ENCODE measurements around the gene THRB.

The THRB gene

GRCh38 chr3:24288496-24289236 is 206.0 kb downstream of the THRB start:
- DNase-seq: no peak
- H3K27me3 Mint-ChIP-seq (ENCODE audit: low read depth, poor library complexity): no peaks in the 10 kb centered on the region
- no peak overlapping the region for H3K27ac Mint-ChIP-seq
- H3K4me3 Mint-ChIP-seq: no peak overlapping the region
- no peaks in the 10 kb centered on the region for H3K4me1 Mint-ChIP-seq
- H3K36me3 Mint-ChIP-seq (ENCODE audit: low read depth): no peaks in the 10 kb centered on the region
- TF ChIP-seq, protein P1, sequence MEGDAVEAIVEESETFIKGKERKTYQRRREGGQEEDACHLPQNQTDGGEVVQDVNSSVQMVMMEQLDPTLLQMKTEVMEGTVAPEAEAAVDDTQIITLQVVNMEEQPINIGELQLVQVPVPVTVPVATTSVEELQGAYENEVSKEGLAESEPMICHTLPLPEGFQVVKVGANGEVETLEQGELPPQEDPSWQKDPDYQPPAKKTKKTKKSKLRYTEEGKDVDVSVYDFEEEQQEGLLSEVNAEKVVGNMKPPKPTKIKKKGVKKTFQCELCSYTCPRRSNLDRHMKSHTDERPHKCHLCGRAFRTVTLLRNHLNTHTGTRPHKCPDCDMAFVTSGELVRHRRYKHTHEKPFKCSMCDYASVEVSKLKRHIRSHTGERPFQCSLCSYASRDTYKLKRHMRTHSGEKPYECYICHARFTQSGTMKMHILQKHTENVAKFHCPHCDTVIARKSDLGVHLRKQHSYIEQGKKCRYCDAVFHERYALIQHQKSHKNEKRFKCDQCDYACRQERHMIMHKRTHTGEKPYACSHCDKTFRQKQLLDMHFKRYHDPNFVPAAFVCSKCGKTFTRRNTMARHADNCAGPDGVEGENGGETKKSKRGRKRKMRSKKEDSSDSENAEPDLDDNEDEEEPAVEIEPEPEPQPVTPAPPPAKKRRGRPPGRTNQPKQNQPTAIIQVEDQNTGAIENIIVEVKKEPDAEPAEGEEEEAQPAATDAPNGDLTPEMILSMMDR (IDR thresholded peaks at IDR 0.05): no peak
- no peaks in the 10 kb centered on the region for H3K9me3 Mint-ChIP-seq

- H3K9me3 Mint-ChIP-seq: no peaks in the 10 kb centered on the region
- no peaks in the 10 kb centered on the region for H3K36me3 Mint-ChIP-seq (ENCODE audit: low read depth)
- H3K27me3 Mint-ChIP-seq (ENCODE audit: low read depth, poor library complexity): no peaks in the 10 kb centered on the region
- no peak overlapping the region for H3K27ac Mint-ChIP-seq
- no peaks in the 10 kb centered on the region for H3K4me1 Mint-ChIP-seq
- H3K4me3 Mint-ChIP-seq: no peak overlapping the region
- no peak for DNase-seq
- TF ChIP-seq, protein P1 (IDR thresholded peaks at IDR 0.05): no peak
These were observed 206.7 kb downstream of the THRB start for GRCh38 chr3:24287755-24288450.

GRCh38 chr3:24286405-24286804 is 208.2 kb downstream of the THRB start:
- H3K36me3 Mint-ChIP-seq (ENCODE audit: low read depth): no peaks in the 10 kb centered on the region
- H3K4me1 Mint-ChIP-seq: no peaks in the 10 kb centered on the region
- H3K27me3 Mint-ChIP-seq (ENCODE audit: low read depth, poor library complexity): peaks cover under 1% of the 10 kb centered on the region

DNA sequence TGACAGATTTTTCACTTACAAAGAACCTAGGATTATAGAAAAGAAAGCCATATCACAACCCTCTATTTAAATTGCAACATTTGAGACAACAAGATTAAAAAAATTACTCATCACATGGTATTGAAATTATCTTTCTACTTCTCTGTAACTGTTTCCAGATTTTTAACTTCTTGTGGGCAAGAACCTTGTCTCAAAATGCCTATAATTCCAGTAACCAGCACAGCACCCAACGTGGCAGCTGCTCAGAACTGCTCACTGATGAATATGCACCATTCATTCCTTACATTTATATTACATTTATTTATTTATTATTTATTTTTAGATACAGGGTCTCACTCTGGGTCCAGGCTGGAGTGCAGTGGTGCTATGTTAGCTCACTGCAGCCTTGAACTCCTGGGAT is 216.1 kb downstream of the THRB start:
- Mint-ChIP-seq H3K36me3 (ENCODE audit: low read depth) (no peaks in the 10 kb centered on the region), H3K4me1 (no peaks in the 10 kb centered on the region), H3K4me3 (no peak overlapping the region), H3K9me3 (peaks cover 3% of the 10 kb centered on the region), H3K27ac (no peak overlapping the region), H3K27me3 (ENCODE audit: low read depth, poor library complexity) (peaks cover 6% of the 10 kb centered on the region)
- TF ChIP-seq, protein P1 (IDR thresholded peaks at IDR 0.05): no peak
- DNase-seq: no peak

More at GRCh38 chr3:24286405-24286804, 208.2 kb downstream of the THRB start:
- DNase-seq: no peak
- Mint-ChIP-seq H3K4me3 (no peak overlapping the region), H3K9me3 (peaks cover under 1% of the 10 kb centered on the region), H3K27ac (no peak overlapping the region)
- TF ChIP-seq, protein P1 (IDR thresholded peaks at IDR 0.05): no peak

- H3K9me3 Mint-ChIP-seq: no peaks in the 10 kb centered on the region
- TF ChIP-seq, protein P1 (IDR thresholded peaks at IDR 0.05): no peak
- peaks cover 11% of the 10 kb centered on the region for H3K4me1 Mint-ChIP-seq
- H3K27ac Mint-ChIP-seq: no peak overlapping the region
- peaks cover 8% of the 10 kb centered on the region for H3K27me3 Mint-ChIP-seq (ENCODE audit: low read depth, poor library complexity)
- no peaks in the 10 kb centered on the region for H3K36me3 Mint-ChIP-seq (ENCODE audit: low read depth)
- H3K4me3 Mint-ChIP-seq: no peak overlapping the region
- DNase-seq: no peak
These were observed 221.2 kb downstream of the THRB start for GRCh38 chr3:24273491-24273890.
